ENCODE results near the gene SPHK2. TPM values are rescaled to one million over a fixed set of nuclear protein-coding genes. Genes with fewer than 3 reads are reported as not detected.

The SPHK2 gene
- polyA plus RNA-seq, 1 experiment, result 4.6 TPM

- CTCF ChIA-PET, result interaction anchor here (0.8 to 1.1 kb wide), 4 partner anchors 12 to 144 kb away, joined by 3 to 7 read pairs (median 4); partner anchors contain the start of gene CA11
- Histone ChIP-seq H3K9me3 (ENCODE audit: control insufficient read depth, insufficient read depth, low read length) (peaks cover 9% of the 10 kb centered on the region; the same call in 1 of the 2 replicates), H3K27ac (ENCODE audit: low read depth, low read length) (peak overlapping the region; percentile 52), H3K27me3 (ENCODE audit: control insufficient read depth, insufficient read depth, low read length) (no peaks in the 10 kb centered on the region), H3K4me3 (ENCODE audit: low read depth, low read length) (peak overlapping the region; percentile 37)
- DNase-seq (ENCODE audit: low read depth, low spot score), result no peak
- no peak for TF ChIP-seq CTCF (IDR thresholded peaks at IDR 0.05; ENCODE audit: low read depth, low read length)
- POLR2A ChIA-PET, result interaction anchor here (1.0 to 1.6 kb wide), 3 partner anchors 10 to 15 kb away, joined by 3 to 9 read pairs (median 8); partner anchors contain the start of genes CA11, RPL18 and SPHK2
Observed at GRCh38 chr19:48634036-48634342, 14.7 kb downstream of the SPHK2 start.

DNA sequence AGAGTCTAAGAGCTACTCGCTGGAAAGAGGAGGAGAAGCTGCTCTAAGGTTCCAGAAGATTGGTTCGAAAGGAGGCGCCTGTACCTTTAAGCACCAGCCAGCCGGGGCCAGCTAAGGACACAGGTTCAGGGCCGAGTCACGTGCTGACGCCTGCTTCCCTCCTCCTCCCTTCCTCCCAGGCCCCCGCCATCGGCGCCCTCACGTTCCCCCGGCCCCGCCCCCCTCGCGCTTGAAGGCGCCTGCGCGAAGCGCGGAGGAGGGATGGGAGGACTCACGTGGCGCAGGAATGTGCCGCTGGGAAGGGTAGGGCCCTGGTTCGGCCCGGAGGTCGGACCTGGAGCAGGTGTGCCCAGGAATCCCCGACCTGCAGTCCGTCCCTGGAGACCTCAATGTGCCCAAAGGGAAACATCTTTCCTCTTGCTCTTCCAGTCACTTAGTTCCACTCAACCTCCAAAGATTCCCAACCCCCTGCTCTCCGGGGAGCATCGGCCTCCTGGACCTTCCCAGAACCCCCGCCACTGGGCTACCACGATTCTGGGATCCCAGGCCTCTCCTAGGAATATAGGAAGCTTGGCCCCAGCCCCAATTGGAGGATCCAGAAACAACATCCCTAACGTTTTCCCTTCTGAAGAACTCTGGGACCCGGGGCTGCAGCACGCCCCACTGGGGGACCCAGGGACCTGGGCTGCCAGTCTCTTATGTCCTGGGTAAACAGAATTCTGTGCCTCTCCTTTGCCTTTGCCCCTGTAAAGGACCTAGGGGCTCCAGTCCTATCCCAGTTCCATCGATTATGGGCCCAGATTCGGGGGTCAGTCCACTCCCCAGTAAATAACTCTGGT, 15.3 kb downstream of the SPHK2 start:
- CTCF ChIA-PET, result interaction anchor here (0.8 to 1.1 kb wide), 5 partner anchors 11 to 208 kb away, joined by 3 to 7 read pairs (median 4); partner anchors contain the start of gene CA11
- H3K9me3 ChIP-seq (ENCODE audit: control insufficient read depth, insufficient read depth, low read length), result peaks cover 7% of the 10 kb centered on the region; the same call in 1 of the 2 replicates
- no peaks in the 10 kb centered on the region for H3K27me3 ChIP-seq (ENCODE audit: control insufficient read depth, insufficient read depth, low read length)
- H3K27ac ChIP-seq (ENCODE audit: low read depth, low read length), result peak overlapping the region; percentile 75
- POLR2A ChIA-PET, result interaction anchor here (1.0 to 1.6 kb wide), 3 partner anchors 11 to 16 kb away, joined by 3 to 9 read pairs (median 8); partner anchors contain the start of genes CA11, RPL18 and SPHK2
- peak; percentile 82 for DNase-seq (ENCODE audit: low read depth, low spot score)
- TF ChIP-seq CTCF (IDR thresholded peaks at IDR 0.05; ENCODE audit: low read depth, low read length), result no peak
- peak overlapping the region; percentile 37 for H3K4me3 ChIP-seq (ENCODE audit: low read depth, low read length)

- CTCF ChIA-PET, result interaction anchor here (1.1 kb wide), 1 partner anchor 207 kb away, joined by 3 read pairs; no protein-coding TSS in a partner anchor
- Histone ChIP-seq H3K9me3 (ENCODE audit: control insufficient read depth, insufficient read depth, low read length) (peaks cover 5% of the 10 kb centered on the region; the same call in 1 of the 2 replicates), H3K4me3 (ENCODE audit: low read depth, low read length) (peak overlapping the region; percentile 66), H3K27ac (ENCODE audit: low read depth, low read length) (no peak overlapping the region), H3K27me3 (ENCODE audit: control insufficient read depth, insufficient read depth, low read length) (no peaks in the 10 kb centered on the region)
- POLR2A ChIA-PET, result no interaction called here
- DNase-seq (ENCODE audit: low read depth, low spot score), result no peak
- TF ChIP-seq CTCF (IDR thresholded peaks at IDR 0.05; ENCODE audit: low read depth, low read length), result no peak
Observed at GRCh38 chr19:48635263-48635965, 16.1 kb downstream of the SPHK2 start.

GRCh38 chr19:48635966-48636858, 16.9 kb downstream of the SPHK2 start:
- ChIA-PET POLR2A (interaction anchor here (0.6 to 1.3 kb wide), 4 partner anchors 9 to 891 kb away, joined by 3 to 7 read pairs (median 4); partner anchors contain the start of genes CA11, RCN3, RPL18 and SPHK2), CTCF (no interaction called here)
- Histone ChIP-seq H3K27ac (ENCODE audit: low read depth, low read length) (no peak overlapping the region), H3K9me3 (ENCODE audit: control insufficient read depth, insufficient read depth, low read length) (peaks cover 5% of the 10 kb centered on the region; the same call in 1 of the 2 replicates), H3K4me3 (ENCODE audit: low read depth, low read length) (peak overlapping the region; percentile 66), H3K27me3 (ENCODE audit: control insufficient read depth, insufficient read depth, low read length) (no peaks in the 10 kb centered on the region)
- TF ChIP-seq CTCF (IDR thresholded peaks at IDR 0.05; ENCODE audit: low read depth, low read length), result no peak
- DNase-seq (ENCODE audit: low read depth, low spot score), result no peak

Measured in AG04450 (cell line).